OCI-LY7 (cell line): ENCODE data around the gene CHAF1A. TPM values are rescaled to one million over a fixed set of nuclear protein-coding genes. Genes with fewer than 3 reads are reported as not detected.

Experiments
- BruUV-seq: library from RNA; stranded (reverse); fragments of 400-500 nt; replicated peaks from 2 replicates; lab custom pipeline; 2021; lab: Mats Ljungman, UMichigan
- CTCF ChIA-PET: fragments of 300-600 bp; sonication (Branson Sonifier 250); formaldehyde crosslinking; loops from one replicate; lab custom pipeline; 2022; ENCODE audit warnings: antibody characterized with exemption; ENCODE audit not compliant: unreplicated experiment; lab: Charles Lee
- POLR2A ChIA-PET: fragments of 300-600 bp; sonication (Branson Sonifier 250); formaldehyde crosslinking; loops from one replicate; lab custom pipeline; 2022; ENCODE audit warnings: antibody characterized with exemption; lab: Charles Lee
- DNase-seq: peaks from one replicate; pipeline ENCODE4 v3.0.0-alpha.2; 2015; ENCODE audit warnings: low spot score
- H2AFZ ChIP-seq: fragments of 200-600 bp; sonication (generic), shearing (Covaris generic); 2 replicates; pipeline ENCODE4 v1.6.1; 2014; ENCODE audit warnings: mild to moderate bottlenecking, antibody characterized with exemption, low read length, moderate library complexity
- H3K27ac ChIP-seq: fragments of 200-600 bp; sonication (generic); 2 replicates; pipeline ENCODE4 v1.5.1; 2014; ENCODE audit warnings: mixed run types, low read depth, mild to moderate bottlenecking, moderate library complexity, low read length, inconsistent platforms; ENCODE audit not compliant: poor library complexity, severe bottlenecking
- H3K36me3 ChIP-seq: fragments of 200-600 bp; sonication (generic); 2 replicates; pipeline ENCODE4 v1.6.1; 2014; ENCODE audit warnings: mild to moderate bottlenecking, antibody characterized with exemption, low read length, moderate library complexity, mixed read lengths; ENCODE audit not compliant: insufficient read depth
- H3K4me1 ChIP-seq: fragments of 200-600 bp; sonication (generic); 2 replicates; pipeline ENCODE4 v1.5.1; 2014; ENCODE audit warnings: mild to moderate bottlenecking, low read length; ENCODE audit not compliant: insufficient read depth, poor library complexity, severe bottlenecking
- H3K4me2 ChIP-seq: fragments of 200-600 bp; sonication (generic); 2 replicates; pipeline ENCODE4 v1.6.1; 2014; ENCODE audit warnings: mild to moderate bottlenecking, low read length
- H3K4me3 ChIP-seq: fragments of 200-600 bp; sonication (generic); 2 replicates; pipeline ENCODE4 v1.5.1; 2014; ENCODE audit warnings: mild to moderate bottlenecking, low read depth, low read length; ENCODE audit not compliant: poor library complexity, severe bottlenecking
- H3K79me2 ChIP-seq: fragments of 200-600 bp; sonication (generic); 2 replicates; pipeline ENCODE4 v1.6.1; 2016; ENCODE audit warnings: low read depth, mild to moderate bottlenecking, low read length, moderate library complexity, mixed read lengths; ENCODE audit not compliant: insufficient read depth
- H3K9me2 ChIP-seq: fragments of 200-600 bp; sonication (generic); 2 replicates; pipeline ENCODE4 v1.6.1; 2016; ENCODE audit warnings: mild to moderate bottlenecking, low read length, mixed read lengths; ENCODE audit not compliant: insufficient read depth
- H3K9me3 ChIP-seq: fragments of 200-600 bp; sonication (generic); 2 replicates; pipeline ENCODE4 v1.6.1; 2014; ENCODE audit warnings: mild to moderate bottlenecking, mixed run types, low read length, mixed read lengths
- H4K20me1 ChIP-seq: fragments of 200-600 bp; sonication (generic); 2 replicates; pipeline ENCODE4 v1.6.1; 2014; ENCODE audit warnings: mild to moderate bottlenecking, antibody characterized with exemption, low read length, moderate library complexity, mixed read lengths; ENCODE audit not compliant: insufficient read depth
- CTCF ChIP-seq: fragments of 200-600 bp; sonication (generic); conservative IDR thresholded peaks from 2 replicates; pipeline ENCODE4 v1.5.1; 2014; ENCODE audit warnings: mild to moderate bottlenecking, antibody characterized with exemption, low read length, moderate library complexity, mixed read lengths
- EZH2phosphoT487 ChIP-seq: fragments of 200-600 bp; sonication (generic); IDR thresholded peaks from 2 replicates; pipeline ENCODE4 v1.6.1; 2018; ENCODE audit warnings: low read depth, borderline replicate concordance, mild to moderate bottlenecking, mixed run types, antibody characterized with exemption, low read length, moderate library complexity, mixed read lengths
- intact Hi-C: fragments of 100-400 bp; cut with micrococcal nuclease; formaldehyde crosslinking; loops from one replicate; pipeline ENCODE4 v1.10.0; 2022; ENCODE audit not compliant: unreplicated experiment
- total RNA-seq, 2 experiments: library from RNA; depleted of rRNA in 1 of 2; stranded (reverse); fragments of >200 nt in 1 of 2; shearing (Covaris generic) in 1 of 2; gene quantifications; 2 replicates each; pipeline ENCODE4 v1.2.3, GENCODE V29; 2014 to 2022

CHAF1A gene
- total RNA-seq, 2 experiments from 2014 or later: 107 to 119 TPM

- ChIA-PET POLR2A (interaction anchor here (0.5 kb wide), 1 partner anchor 62 kb away, joined by 3 read pairs; no protein-coding TSS in a partner anchor), CTCF (no interaction called here)
- H3K4me3 ChIP-seq: no peak overlapping the region
- no peaks in the 10 kb centered on the region for H3K4me1 ChIP-seq
- no peaks in the 10 kb centered on the region for H3K79me2 ChIP-seq
- H3K4me2 ChIP-seq: no peak overlapping the region
- no peak overlapping the region for H2AFZ ChIP-seq
- H3K36me3 ChIP-seq: peaks cover 88% of the 10 kb centered on the region
- no peak overlapping the region for H3K27ac ChIP-seq
- no peaks in the 10 kb centered on the region for H3K9me2 ChIP-seq
- no peaks in the 10 kb centered on the region for H4K20me1 ChIP-seq
- TF ChIP-seq EZH2phosphoT487 (no peak), CTCF (no peak)
- no TSS peak for BruUV-seq
- no peaks in the 10 kb centered on the region for H3K9me3 ChIP-seq
- no peak for DNase-seq
- intact Hi-C loops: no loop called here
Measured at GRCh38 chr19:4428326-4428975, 26.0 kb downstream of the CHAF1A start.

GRCh38 chr19:4429256-4429655 is 26.8 kb downstream of the CHAF1A start:
- Histone ChIP-seq H3K27ac (no peak overlapping the region), H4K20me1 (no peaks in the 10 kb centered on the region), H2AFZ (no peak overlapping the region), H3K9me2 (no peaks in the 10 kb centered on the region), H3K79me2 (no peaks in the 10 kb centered on the region), H3K4me1 (no peaks in the 10 kb centered on the region), H3K4me3 (no peak overlapping the region), H3K36me3 (peaks cover 88% of the 10 kb centered on the region), H3K9me3 (no peaks in the 10 kb centered on the region), H3K4me2 (no peak overlapping the region)
- intact Hi-C loops: no loop called here
- BruUV-seq: no TSS peak
- TF ChIP-seq CTCF: no peak
- TF ChIP-seq EZH2phosphoT487: no peak
- no peak for DNase-seq
- POLR2A ChIA-PET: no interaction called here
- CTCF ChIA-PET: no interaction called here

- Histone ChIP-seq H3K79me2 (no peaks in the 10 kb centered on the region), H2AFZ (no peak overlapping the region), H3K4me2 (no peak overlapping the region), H3K9me3 (no peaks in the 10 kb centered on the region), H3K4me3 (no peak overlapping the region), H3K4me1 (no peaks in the 10 kb centered on the region), H4K20me1 (no peaks in the 10 kb centered on the region), H3K36me3 (peaks cover 88% of the 10 kb centered on the region), H3K27ac (no peak overlapping the region), H3K9me2 (no peaks in the 10 kb centered on the region)
- no TSS peak for BruUV-seq
- CTCF ChIA-PET: no interaction called here
- POLR2A ChIA-PET: no interaction called here
- TF ChIP-seq CTCF: no peak
- TF ChIP-seq EZH2phosphoT487: no peak
- intact Hi-C loops: no loop called here
- DNase-seq: no peak
Measured at GRCh38 chr19:4429771-4430171, 27.3 kb downstream of the CHAF1A start.
